GM19240 (cell line): ENCODE data around the gene TSPAN10.

Source experiments
- DNase-seq: peaks from one replicate; pipeline ENCODE4 v3.0.0; 2011; ENCODE audit warnings: low spot score; ENCODE audit not compliant: insufficient read length

Gene TSPAN10

GRCh38 chr17:81631482-81631881, 5.5 kb upstream of the TSPAN10 start:
- no peak for DNase-seq

DNA sequence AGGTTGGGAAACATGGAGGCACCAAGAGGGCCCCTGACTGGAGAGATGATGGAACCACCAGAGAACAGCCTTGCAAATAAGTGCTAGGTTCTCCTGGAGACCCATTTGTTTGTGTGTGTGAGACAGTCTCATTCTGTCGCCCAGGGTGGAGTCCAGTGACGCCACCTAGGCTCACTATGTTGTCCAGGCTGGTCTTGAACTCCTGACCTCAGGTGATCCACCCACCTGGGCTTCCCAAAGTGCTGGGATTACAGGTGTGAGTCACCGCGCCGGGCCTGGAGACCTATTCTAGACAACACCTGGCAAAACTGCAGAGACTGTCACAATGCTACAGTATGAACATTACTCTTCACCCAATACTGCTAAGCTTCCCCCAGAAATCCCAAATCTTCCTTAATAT, 1.6 kb upstream of the TSPAN10 start:
- no peak for DNase-seq

- DNase-seq = no peak
Measured at GRCh38 chr17:81635973-81636504, 957 bp upstream of the TSPAN10 start.

GRCh38 chr17:81638683-81639082, 1.7 kb downstream of the TSPAN10 start:
- DNase-seq = no peak

GRCh38 chr17:81640011-81640410, 3.0 kb downstream of the TSPAN10 start:
- DNase-seq = no peak

GRCh38 chr17:81641825-81642489, 5.0 kb downstream of the TSPAN10 start:
- no peak for DNase-seq

GRCh38 chr17:81644496-81644895, 7.5 kb downstream of the TSPAN10 start:
- no peak for DNase-seq

DNA sequence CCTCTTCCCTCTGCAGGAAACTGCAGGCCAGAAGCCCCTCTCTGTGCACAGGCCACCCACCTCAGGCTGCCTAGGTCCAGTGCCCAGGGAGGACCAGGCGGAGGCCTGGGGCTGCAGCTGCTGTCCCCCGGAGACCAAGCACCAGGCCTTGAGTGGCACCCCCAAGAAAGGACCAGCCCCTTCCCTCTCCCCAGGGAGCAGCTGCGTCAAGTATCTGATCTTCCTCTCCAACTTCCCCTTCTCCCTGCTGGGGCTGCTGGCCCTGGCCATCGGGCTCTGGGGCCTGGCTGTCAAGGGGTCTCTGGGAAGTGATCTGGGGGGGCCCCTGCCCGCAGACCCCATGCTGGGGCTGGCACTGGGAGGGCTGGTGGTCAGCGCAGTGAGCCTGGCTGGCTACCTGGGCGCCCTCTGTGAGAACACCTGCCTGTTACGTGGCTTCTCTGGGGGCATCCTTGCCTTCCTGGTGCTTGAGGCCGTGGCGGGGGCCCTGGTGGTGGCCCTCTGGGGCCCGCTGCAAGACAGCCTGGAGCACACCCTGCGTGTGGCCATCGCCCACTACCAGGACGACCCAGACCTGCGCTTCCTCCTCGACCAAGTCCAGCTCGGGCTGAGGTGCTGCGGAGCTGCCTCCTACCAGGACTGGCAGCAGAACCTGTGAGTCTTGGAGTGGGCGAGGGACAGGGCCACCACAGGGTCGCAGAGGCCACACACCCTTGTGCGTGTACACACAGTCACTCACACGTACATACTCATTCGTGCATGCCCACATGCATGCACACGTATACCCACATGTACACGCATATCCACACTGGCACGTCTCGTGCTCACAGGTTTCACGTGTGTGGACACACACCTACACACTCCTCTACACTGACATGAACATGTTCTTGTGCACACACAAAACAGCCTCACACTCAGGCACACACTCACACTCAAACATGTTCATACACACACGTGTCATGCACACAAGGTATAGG, 8.3 kb downstream of the TSPAN10 start:
- no peak for DNase-seq

DNA sequence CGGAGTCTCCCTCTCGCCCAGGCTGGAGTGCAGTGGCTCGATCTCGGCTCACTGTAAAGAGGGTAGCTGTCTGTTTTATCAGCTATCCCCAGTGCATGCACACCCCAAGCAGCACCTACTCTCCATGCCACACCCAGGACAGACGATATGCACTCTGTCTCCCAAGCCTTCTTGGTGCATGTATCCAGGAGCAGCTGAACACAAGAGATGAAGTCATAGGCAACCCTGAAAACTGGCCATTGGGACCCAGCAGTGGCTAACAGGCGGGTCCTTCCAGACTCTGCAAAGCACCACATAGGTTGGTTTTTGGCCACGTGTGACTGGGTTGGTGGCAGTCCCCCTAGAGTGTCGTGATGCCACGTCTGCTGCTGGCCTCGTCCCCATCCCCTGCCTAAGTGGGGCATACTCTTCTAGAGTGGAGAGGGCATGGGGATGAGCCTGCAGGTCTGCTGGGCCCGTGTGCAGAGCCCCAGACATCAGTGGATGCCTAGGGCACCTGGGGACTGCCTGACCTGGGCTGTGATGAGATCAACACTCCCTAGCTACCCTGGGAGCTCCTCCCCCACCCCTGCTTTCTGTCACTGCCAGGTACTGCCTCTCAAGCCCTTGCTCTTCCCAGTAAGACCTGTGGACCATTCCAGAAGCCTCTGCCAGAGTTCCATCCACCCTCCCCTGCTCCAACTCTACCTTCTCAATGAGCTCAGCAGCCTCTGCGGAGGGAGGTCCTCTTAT, 10.0 kb downstream of the TSPAN10 start:
- DNase-seq = no peak

GRCh38 chr17:81647640-81648012, 10.6 kb downstream of the TSPAN10 start:
- no peak for DNase-seq

DNA sequence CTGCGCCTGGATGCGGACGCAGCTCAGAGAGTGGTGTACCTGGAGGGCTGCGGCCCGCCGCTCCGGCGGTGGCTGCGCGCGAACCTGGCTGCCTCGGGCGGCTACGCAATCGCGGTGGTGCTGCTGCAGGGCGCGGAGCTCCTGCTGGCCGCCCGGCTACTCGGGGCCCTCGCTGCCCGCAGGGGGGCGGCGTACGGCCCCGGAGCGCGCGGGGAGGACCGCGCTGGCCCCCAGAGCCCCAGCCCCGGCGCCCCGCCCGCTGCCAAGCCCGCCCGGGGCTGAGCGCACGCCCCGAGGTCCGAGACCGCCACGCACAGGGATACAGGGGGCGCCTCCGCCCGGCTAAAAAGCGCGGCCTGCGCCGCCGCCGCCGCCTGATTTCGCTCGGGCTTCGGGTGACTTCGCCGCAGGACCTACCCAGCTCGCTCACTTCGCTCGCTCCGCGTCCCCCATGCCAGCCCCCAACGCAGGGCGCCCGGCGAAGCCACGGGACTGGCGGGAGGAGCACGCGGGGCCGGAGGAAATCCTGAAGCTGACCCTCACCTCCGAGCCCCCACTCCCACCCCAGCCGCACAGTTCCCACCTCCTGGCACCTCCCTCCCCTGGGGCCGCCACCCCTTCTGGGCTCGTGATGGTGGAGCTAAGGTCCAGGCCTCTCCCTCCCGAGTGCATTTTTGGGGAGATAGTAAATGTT, 11.2 kb downstream of the TSPAN10 start:
- DNase-seq = no peak

GRCh38 chr17:81648707-81649085, 11.7 kb downstream of the TSPAN10 start:
- no peak for DNase-seq

- no peak for DNase-seq
Measured at GRCh38 chr17:81650951-81651350, 14.0 kb downstream of the TSPAN10 start.

GRCh38 chr17:81651692-81652091, 14.7 kb downstream of the TSPAN10 start:
- no peak for DNase-seq

- DNase-seq = peak; percentile 57
Measured at GRCh38 chr17:81652906-81653771, 16.1 kb downstream of the TSPAN10 start.

- no peak for DNase-seq
Measured at GRCh38 chr17:81655378-81656117, 18.6 kb downstream of the TSPAN10 start.

GRCh38 chr17:81656118-81656743, 19.2 kb downstream of the TSPAN10 start, which contains the start of gene PDE6G:
Gene PDE6G (minus strand): TSS chr17:81656542. CDS start chr17:81653305, 3,237 bp downstream.
- DNase-seq = no peak

DNA sequence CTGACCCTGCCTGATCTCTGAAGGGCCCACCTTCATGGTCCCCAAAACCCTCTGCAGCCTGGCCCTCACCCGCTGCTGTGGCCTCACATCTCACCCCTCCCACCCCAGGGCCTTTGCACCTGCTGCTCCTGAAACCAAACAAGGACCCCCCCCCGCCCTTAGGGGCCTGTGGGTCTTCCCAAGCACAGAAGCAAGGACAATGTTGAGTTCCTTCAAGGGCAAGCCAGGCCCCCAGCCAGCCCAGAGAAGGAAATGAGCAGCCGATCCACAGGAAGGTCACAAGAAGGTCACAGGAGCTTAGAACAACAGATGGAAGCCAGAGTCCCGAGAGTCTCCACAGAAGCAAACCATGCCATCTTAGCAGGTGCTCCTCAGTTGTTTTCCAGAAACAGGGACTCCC, 19.8 kb downstream of the TSPAN10 start:
- no peak for DNase-seq

- no peak for DNase-seq
Measured at GRCh38 chr17:81659038-81659437, 22.0 kb downstream of the TSPAN10 start.
